Ascending aorta (tissue), 2 donors: ENCODE measurements around the gene ZFC3H1. TPM values are rescaled to one million over a fixed set of nuclear protein-coding genes. Genes with fewer than 3 reads are reported as not detected.
A peak's percentile ranks its signal among the peaks of the same experiment; 100 is the strongest.

Experiments used
- DNase-seq, 2 donors: peaks; one replicate each; pipeline ENCODE4 v3.0.0-alpha.2; 2019; ENCODE audit warnings: low spot score in 2 of 2
- H3K27ac ChIP-seq, 2 donors: fragments of 200-600 bp; sonication (generic); one replicate each; pipeline ENCODE4 v1.5.1; 2016 to 2017; ENCODE audit warnings: mild to moderate bottlenecking in 1 of 2
- H3K27me3 ChIP-seq: fragments of 200-600 bp; sonication (generic); one replicate; pipeline ENCODE4 v1.5.1; 2017
- H3K36me3 ChIP-seq, 2 donors: fragments of 200-600 bp; sonication (generic); one replicate each; pipeline ENCODE4 v1.5.1; 2016
- H3K4me1 ChIP-seq, 2 donors: fragments of 200-600 bp; sonication (generic); one replicate each; pipeline ENCODE4 v1.5.1; 2016 to 2017; ENCODE audit warnings: mild to moderate bottlenecking in 1 of 2
- H3K4me3 ChIP-seq, 2 donors: fragments of 200-600 bp; sonication (generic); one replicate each; pipeline ENCODE4 v1.5.1; 2016 to 2017; ENCODE audit warnings: mild to moderate bottlenecking in 1 of 2
- H3K9me3 ChIP-seq, 2 donors: fragments of 200-600 bp; sonication (generic); one replicate each; pipeline ENCODE4 v1.5.1; 2016
- CTCF ChIP-seq, 3 experiments: fragments of 200-600 bp in 2 of 3; fragments of 450-650 bp in 1 of 3; sonication (generic) in 2 of 3; IDR thresholded peaks; one replicate each; pipeline ENCODE4 v1.5.1; 2016 to 2019; ENCODE audit warnings: antibody characterized with exemption in 3 of 3, mild to moderate bottlenecking in 1 of 3, moderate library complexity in 1 of 3
- intact Hi-C: fragments of 100-400 bp; cut with DNase I; formaldehyde crosslinking; loops from one replicate; pipeline ENCODE4 v1.15.1; 2023
- total RNA-seq: library from RNA; depleted of rRNA; stranded (reverse); fragments of >200 nt; gene quantifications from one replicate; pipeline ENCODE4 v1.1.0, GENCODE V29; 2016

Gene ZFC3H1
- 15.8 TPM for total RNA-seq

- peak; percentile 92 to 97 for DNase-seq
- H3K9me3 ChIP-seq = no peaks in the 10 kb centered on the region
- H3K4me1 ChIP-seq = peaks cover 0 to 17% of the 10 kb centered on the region in 2 donors
- intact Hi-C loops = loop anchor here (1.0 to 5.0 kb wide), 4 partner anchors 23 to 1421 kb away; partner anchors contain the start of genes CNOT2, RAB21, TBC1D15 and TMEM19
- TF ChIP-seq CTCF (IDR thresholded peaks at IDR 0.05) = peak in 2 of 3 experiments; percentile 24 to 32
- peak within 1 kb of the TSS; percentile 91 to 95 for H3K4me3 ChIP-seq
- H3K27ac ChIP-seq = peak within 1 kb of the TSS; percentile 96 to 98
- H3K27me3 ChIP-seq = no peaks in the 10 kb centered on the region
- peaks cover 9 to 12% of the 10 kb centered on the region in 2 donors for H3K36me3 ChIP-seq
These were observed at the start of gene ZFC3H1, which contains the start of gene THAP2 for GRCh38 chr12:71663561-71664410. ZFC3H1 (minus strand) TSS chr12:71663848; CDS start chr12:71663610, 238 bp downstream. THAP2 (plus strand) TSS chr12:71664301; CDS start chr12:71664510, 209 bp downstream.

GRCh38 chr12:71710276-71711125 lies 46.9 kb upstream of the ZFC3H1 start:
- Histone ChIP-seq H3K4me3 (no peak overlapping the region), H3K4me1 (no peaks in the 10 kb centered on the region), H3K27me3 (no peaks in the 10 kb centered on the region), H3K36me3 (peaks cover 0 to 3% of the 10 kb centered on the region in 2 donors), H3K27ac (no peak overlapping the region), H3K9me3 (peaks cover 0 to 14% of the 10 kb centered on the region in 2 donors)
- TF ChIP-seq CTCF (IDR thresholded peaks at IDR 0.05) = no peak
- intact Hi-C loops = no loop called here
- no peak for DNase-seq

- TF ChIP-seq CTCF (IDR thresholded peaks at IDR 0.05) = no peak
- Histone ChIP-seq H3K36me3 (peaks cover 0 to 14% of the 10 kb centered on the region in 2 donors), H3K27me3 (no peaks in the 10 kb centered on the region), H3K9me3 (peaks cover 0 to 6% of the 10 kb centered on the region in 2 donors), H3K27ac (no peak overlapping the region), H3K4me1 (no peaks in the 10 kb centered on the region), H3K4me3 (no peak overlapping the region)
- no peak for DNase-seq
- intact Hi-C loops = no loop called here
These were observed 45.0 kb upstream of the ZFC3H1 start for GRCh38 chr12:71708658-71709057.

- Histone ChIP-seq H3K4me3 (no peak overlapping the region), H3K27ac (no peak overlapping the region), H3K4me1 (no peaks in the 10 kb centered on the region), H3K9me3 (no peaks in the 10 kb centered on the region), H3K27me3 (no peaks in the 10 kb centered on the region), H3K36me3 (peaks cover 6 to 32% of the 10 kb centered on the region in 2 donors)
- intact Hi-C loops = no loop called here
- no peak for DNase-seq
- no peak for TF ChIP-seq CTCF (IDR thresholded peaks at IDR 0.05)
These were observed 41.3 kb upstream of the ZFC3H1 start for GRCh38 chr12:71704920-71705319.

- H3K27me3 ChIP-seq = no peaks in the 10 kb centered on the region
- intact Hi-C loops = no loop called here
- no peak overlapping the region for H3K4me3 ChIP-seq
- no peak for TF ChIP-seq CTCF (IDR thresholded peaks at IDR 0.05)
- H3K4me1 ChIP-seq = no peaks in the 10 kb centered on the region
- H3K27ac ChIP-seq = no peak overlapping the region
- no peak for DNase-seq
- peaks cover 22 to 46% of the 10 kb centered on the region in 2 donors for H3K36me3 ChIP-seq
- H3K9me3 ChIP-seq = no peaks in the 10 kb centered on the region
These were observed 39.6 kb upstream of the ZFC3H1 start for GRCh38 chr12:71703206-71703605.
